Nephron progenitor cell (in vitro differentiated cells): ENCODE results near the gene CFAP57.

Experiments
- DNase-seq: peaks from one replicate; pipeline ENCODE4 v3.0.0; 2021
- H3K27ac Mint-ChIP-seq: 2 replicates; pipeline ENCODE4 v1.8.0; 2021; ENCODE audit warnings: mild to moderate bottlenecking, moderate library complexity, mixed read lengths
- H3K27me3 Mint-ChIP-seq: 2 replicates; pipeline ENCODE4 v1.8.0; 2021; ENCODE audit warnings: mild to moderate bottlenecking, low read depth, mixed read lengths; ENCODE audit not compliant: poor library complexity
- H3K36me3 Mint-ChIP-seq: 2 replicates; pipeline ENCODE4 v1.8.0; 2021; ENCODE audit warnings: low read depth, mixed read lengths
- H3K4me1 Mint-ChIP-seq: 2 replicates; pipeline ENCODE4 v1.8.0; 2021; ENCODE audit warnings: mixed read lengths
- H3K4me3 Mint-ChIP-seq: 2 replicates; pipeline ENCODE4 v1.8.0; 2021; ENCODE audit warnings: mild to moderate bottlenecking, moderate library complexity, mixed read lengths
- H3K9me3 Mint-ChIP-seq: 2 replicates; pipeline ENCODE4 v1.8.0; 2021; ENCODE audit warnings: mild to moderate bottlenecking, moderate library complexity, mixed read lengths
- TF ChIP-seq, protein P1 (sequence below): fragments of 200-600 bp; sonication (generic); IDR thresholded peaks from 2 replicates; pipeline ENCODE4 v1.5.0; 2021; ENCODE audit warnings: antibody characterized with exemption

The CFAP57 gene

DNA sequence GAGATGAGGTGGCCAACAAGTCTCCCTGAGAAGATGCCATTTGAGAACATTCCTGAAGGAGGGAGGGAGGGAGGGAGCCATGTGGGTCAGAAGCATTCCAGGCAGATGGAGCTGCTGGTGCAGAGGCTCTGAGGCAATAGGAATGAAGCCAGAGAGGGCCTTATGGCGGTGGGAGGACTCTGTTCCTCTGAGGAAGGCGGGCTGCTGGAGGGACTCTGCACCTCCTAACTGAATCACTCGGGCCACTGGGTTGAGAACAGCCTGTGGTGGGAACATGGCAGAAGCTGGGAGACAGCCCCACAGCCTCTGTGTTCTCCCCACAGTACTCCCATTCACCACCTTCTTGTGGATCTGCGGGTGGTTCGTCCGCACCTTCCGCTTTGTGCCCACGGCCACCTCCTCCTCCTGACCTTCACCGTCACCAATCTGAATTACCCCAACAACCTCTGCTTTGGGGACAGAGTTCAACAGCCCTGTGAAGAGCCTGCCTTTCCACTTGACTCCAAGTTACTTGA is 95.2 kb downstream of the CFAP57 start:
- H3K27ac Mint-ChIP-seq = no peak overlapping the region
- no peak overlapping the region for H3K4me3 Mint-ChIP-seq
- DNase-seq = no peak
- H3K9me3 Mint-ChIP-seq = peaks cover 34% of the 10 kb centered on the region
- TF ChIP-seq, protein P1, sequence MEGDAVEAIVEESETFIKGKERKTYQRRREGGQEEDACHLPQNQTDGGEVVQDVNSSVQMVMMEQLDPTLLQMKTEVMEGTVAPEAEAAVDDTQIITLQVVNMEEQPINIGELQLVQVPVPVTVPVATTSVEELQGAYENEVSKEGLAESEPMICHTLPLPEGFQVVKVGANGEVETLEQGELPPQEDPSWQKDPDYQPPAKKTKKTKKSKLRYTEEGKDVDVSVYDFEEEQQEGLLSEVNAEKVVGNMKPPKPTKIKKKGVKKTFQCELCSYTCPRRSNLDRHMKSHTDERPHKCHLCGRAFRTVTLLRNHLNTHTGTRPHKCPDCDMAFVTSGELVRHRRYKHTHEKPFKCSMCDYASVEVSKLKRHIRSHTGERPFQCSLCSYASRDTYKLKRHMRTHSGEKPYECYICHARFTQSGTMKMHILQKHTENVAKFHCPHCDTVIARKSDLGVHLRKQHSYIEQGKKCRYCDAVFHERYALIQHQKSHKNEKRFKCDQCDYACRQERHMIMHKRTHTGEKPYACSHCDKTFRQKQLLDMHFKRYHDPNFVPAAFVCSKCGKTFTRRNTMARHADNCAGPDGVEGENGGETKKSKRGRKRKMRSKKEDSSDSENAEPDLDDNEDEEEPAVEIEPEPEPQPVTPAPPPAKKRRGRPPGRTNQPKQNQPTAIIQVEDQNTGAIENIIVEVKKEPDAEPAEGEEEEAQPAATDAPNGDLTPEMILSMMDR = no peak
- peaks cover 15% of the 10 kb centered on the region for H3K27me3 Mint-ChIP-seq
- peaks cover 7% of the 10 kb centered on the region for H3K36me3 Mint-ChIP-seq
- H3K4me1 Mint-ChIP-seq = peaks cover 40% of the 10 kb centered on the region

DNA sequence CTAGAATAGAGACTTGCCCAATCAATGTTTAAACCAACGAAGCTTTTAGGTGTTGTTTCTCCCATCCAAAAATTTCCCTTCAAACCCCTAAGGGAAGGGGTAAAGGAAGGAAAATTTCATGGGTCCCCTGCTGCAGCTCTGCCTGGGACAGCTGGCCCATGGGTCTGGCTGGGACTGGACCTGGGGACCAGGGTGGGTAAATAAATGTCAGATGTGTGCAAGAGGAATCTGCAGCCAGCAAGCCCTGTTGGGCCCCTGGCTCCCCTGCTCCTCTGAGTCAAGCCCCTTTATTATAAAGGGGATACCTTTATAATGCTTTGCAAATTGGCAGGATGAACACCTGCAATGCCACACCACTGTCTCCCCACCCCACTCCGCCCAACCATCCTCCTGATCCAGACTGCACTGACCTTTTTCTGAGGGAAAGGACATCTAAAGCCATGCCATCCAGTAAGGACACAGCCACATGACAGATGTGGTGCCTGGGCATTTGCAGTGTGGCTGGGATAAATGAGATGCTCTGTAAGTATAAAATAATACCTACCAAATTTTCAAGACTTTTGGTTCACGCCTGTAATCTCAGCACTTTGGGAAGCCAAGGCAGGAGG is 95.8 kb downstream of the CFAP57 start:
- no peak for DNase-seq
- peaks cover 15% of the 10 kb centered on the region for H3K27me3 Mint-ChIP-seq
- H3K4me3 Mint-ChIP-seq = no peak overlapping the region
- no peak overlapping the region for H3K27ac Mint-ChIP-seq
- peaks cover 40% of the 10 kb centered on the region for H3K4me1 Mint-ChIP-seq
- H3K9me3 Mint-ChIP-seq = peaks cover 29% of the 10 kb centered on the region
- peaks cover 7% of the 10 kb centered on the region for H3K36me3 Mint-ChIP-seq
- TF ChIP-seq, protein P1 = no peak

DNA sequence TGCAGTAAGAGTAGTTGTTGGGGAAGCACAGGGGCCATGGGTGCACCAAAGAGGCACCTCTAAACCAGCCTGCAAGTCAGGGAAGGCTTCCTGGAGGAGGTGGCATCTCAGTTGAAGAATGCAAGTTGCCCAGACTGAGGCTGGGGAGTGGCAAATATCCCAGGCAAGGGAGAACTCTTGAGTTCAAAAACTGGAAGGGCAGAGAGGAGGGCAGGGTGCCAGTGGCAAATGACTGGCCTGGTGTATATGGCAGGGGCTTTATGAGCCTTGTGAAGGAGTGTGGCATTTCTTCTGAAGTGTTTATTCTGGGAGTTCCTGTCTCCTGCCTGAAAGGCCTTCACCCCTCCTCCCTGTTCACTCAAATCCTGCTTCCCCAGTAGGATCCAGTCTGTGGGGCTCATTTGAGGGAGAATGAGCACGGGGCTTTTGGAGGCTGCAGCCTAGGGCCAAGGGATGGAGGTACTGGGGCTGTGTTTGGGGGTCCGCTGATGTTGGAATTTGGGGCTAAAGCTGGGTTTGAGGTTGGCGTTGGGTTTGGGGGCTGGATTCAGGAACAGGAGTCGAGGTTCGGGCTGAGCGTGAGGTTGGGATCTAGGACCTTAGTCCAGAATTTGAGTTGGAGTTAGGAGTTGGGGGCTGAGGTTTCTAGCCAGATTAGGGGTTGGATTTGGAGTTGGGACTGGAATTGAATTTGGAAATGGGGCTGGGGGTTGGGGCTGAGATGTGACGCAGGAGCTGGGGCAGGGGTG is 97.7 kb downstream of the CFAP57 start, which contains the start of gene TMEM125:
TSS of gene TMEM125 (plus strand) at position 357 of the 749 bp plus-strand sequence. CDS start 2,740 bp downstream, outside the sequence.
- no peak for DNase-seq
- no peak within 1 kb of the TSS for H3K27ac Mint-ChIP-seq
- H3K4me3 Mint-ChIP-seq = peak within 1 kb of the TSS; percentile 82

DNA sequence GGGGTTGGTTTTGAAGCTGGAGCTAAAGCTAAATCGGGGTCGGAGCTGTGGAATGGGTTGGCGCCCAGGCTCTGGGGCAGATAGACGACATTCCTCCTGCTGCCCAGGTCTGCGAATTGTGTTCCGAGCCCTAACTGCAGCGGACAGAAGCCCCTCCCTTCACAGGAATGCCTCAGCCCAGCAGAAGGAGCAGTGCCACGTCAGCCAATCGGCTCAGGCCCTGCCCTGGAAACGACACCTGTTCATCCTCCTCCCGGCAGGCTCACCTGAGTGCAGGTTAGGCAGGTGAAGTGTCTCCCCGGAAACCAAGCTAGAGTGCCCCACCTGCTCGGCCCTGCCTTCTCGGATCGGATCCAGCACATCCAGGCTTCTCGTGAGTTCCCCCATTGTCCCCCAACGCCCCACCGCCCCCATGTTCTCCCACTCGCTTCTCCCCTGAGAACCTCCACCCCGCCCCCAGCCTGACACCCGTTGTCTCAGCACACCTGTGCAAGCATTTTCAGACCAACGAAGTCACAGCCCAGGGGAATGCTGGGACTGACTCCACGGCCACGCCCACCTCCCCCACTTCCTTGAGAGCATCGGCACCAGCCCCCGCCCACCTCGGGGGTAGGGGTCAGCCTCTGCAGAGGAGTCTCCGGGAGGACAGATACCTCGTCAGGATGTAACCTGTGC is 98.4 kb downstream of the CFAP57 start:
- Mint-ChIP-seq H3K36me3 (no peaks in the 10 kb centered on the region), H3K27me3 (peaks cover 19% of the 10 kb centered on the region), H3K4me3 (peak overlapping the region; percentile 82), H3K4me1 (peaks cover 40% of the 10 kb centered on the region), H3K27ac (no peak overlapping the region), H3K9me3 (peaks cover 8% of the 10 kb centered on the region)
- TF ChIP-seq, protein P1 = no peak
- DNase-seq = peak; percentile 47

More for the DNA sequence above, 97.7 kb downstream of the CFAP57 start, which contains the start of gene TMEM125:
- H3K4me1 Mint-ChIP-seq = peaks cover 40% of the 10 kb centered on the region
- peaks cover 15% of the 10 kb centered on the region for H3K9me3 Mint-ChIP-seq
- TF ChIP-seq, protein P1 = no peak
- peaks cover 15% of the 10 kb centered on the region for H3K27me3 Mint-ChIP-seq
- H3K36me3 Mint-ChIP-seq = no peaks in the 10 kb centered on the region

DNA sequence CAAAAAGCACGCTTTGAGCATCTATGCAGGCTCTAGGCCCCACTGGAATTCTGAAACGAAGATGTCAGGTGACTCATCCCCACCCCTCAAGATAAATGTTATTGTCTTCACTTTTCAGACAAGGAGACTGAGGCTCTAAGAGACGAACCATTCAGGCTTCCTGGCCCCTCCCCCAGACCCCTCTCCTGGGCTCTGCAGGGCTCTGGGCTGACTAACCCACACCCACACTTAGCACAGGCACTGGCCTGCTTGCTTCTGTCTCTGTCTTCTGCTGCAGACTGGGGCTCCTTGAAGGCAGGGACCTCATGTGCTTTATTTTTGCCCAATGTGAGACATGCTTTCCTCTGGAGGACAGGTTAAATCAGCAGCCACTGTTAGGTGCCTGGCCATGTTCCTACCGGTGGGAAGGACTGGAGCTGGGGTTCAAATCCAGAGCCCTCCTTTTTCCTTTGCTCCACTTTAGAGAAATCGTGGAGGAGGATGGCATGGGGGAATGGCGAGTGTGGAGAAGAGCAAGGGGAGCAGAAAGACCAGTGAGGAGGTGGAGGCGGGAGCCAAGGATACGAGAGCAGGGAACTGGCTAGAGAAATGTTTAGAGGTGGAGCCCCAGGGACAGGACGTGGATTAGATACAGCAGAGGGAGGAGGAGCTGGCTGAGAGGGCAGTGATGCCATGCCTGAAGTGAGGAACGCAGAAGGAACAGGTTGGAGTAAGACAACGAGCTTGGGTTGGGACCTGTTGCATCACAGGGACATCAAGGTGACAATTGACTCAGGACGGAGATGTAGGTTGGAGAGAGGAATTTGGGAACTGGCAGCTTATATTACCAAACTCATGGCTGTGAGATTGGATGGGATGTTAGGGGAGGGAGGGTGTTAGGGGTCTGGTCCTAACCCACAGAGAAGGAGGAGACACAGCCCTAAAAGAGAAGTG is 99.3 kb downstream of the CFAP57 start:
- TF ChIP-seq, protein P1 = no peak
- Mint-ChIP-seq H3K27me3 (peaks cover 22% of the 10 kb centered on the region), H3K36me3 (no peaks in the 10 kb centered on the region), H3K27ac (no peak overlapping the region), H3K4me1 (peaks cover 47% of the 10 kb centered on the region), H3K4me3 (peak overlapping the region; percentile 82), H3K9me3 (no peaks in the 10 kb centered on the region)
- no peak for DNase-seq
